Inferior parietal cortex (tissue), 1 donor: ENCODE measurements around the gene CLSTN1.

Source experiments
- DNase-seq: peaks from one replicate; pipeline ENCODE4 v3.0.0-alpha.2; 2016; ENCODE audit errors: extremely low spot score

The CLSTN1 gene

DNA sequence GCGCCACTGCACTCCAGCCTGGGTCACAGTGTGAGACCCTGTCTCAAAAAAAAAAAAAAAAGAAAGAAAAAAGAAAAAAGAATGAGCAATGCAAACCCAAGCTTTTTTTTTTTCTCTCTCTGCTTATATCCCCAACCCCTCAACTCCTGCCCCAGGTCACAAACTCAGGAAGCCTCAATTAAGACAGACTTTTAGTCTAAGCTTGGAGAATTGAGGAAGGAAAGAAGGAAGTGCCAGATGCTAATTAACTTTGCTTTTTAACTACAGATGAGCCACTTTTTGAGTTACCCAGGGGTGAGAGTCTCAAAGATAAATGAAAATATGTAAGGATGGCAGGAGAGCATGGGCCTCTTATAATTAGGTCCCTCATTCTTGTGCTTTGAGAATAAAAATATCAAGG lies 139.0 kb downstream of the CLSTN1 start:
- no peak for DNase-seq

- no peak for DNase-seq
These were observed 142.9 kb downstream of the CLSTN1 start for GRCh38 chr1:9680828-9681227.

GRCh38 chr1:9680091-9680490 lies 143.7 kb downstream of the CLSTN1 start:
- no peak for DNase-seq
